ENCODE measurements around the gene SLC2A13.
"Not testable (repeated sequence)": the region's sequence is repeated elsewhere in the genome, so short reads cannot be mapped to it uniquely, and the experiment has no call there.

The SLC2A13 gene

DNA sequence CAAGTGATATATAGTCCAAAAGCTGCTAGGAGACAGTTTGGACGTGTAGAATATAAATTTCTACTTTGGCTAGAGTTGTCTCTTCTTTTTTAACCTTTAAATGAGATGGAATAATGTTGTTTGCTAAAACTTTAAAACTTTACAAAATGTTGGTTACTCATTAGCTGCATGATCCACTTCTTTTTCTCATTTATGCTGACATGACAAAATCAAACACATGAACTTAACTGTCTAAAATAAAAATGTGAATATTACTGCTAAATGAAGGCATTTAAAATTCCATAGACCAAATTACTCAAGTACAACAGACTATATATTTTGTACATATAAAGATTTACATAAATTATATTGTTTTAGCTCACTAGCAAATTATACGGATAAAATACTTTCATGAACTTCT lies 350.4 kb downstream of the SLC2A13 start:
- H3K4me3 ChIP-seq (ENCODE audit: low read depth, low read length) = no peak overlapping the region
- TF ChIP-seq, protein P1, sequence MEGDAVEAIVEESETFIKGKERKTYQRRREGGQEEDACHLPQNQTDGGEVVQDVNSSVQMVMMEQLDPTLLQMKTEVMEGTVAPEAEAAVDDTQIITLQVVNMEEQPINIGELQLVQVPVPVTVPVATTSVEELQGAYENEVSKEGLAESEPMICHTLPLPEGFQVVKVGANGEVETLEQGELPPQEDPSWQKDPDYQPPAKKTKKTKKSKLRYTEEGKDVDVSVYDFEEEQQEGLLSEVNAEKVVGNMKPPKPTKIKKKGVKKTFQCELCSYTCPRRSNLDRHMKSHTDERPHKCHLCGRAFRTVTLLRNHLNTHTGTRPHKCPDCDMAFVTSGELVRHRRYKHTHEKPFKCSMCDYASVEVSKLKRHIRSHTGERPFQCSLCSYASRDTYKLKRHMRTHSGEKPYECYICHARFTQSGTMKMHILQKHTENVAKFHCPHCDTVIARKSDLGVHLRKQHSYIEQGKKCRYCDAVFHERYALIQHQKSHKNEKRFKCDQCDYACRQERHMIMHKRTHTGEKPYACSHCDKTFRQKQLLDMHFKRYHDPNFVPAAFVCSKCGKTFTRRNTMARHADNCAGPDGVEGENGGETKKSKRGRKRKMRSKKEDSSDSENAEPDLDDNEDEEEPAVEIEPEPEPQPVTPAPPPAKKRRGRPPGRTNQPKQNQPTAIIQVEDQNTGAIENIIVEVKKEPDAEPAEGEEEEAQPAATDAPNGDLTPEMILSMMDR (IDR thresholded peaks at IDR 0.05; ENCODE audit: borderline replicate concordance, insufficient read depth, low read depth, low read length) = no peak

DNA sequence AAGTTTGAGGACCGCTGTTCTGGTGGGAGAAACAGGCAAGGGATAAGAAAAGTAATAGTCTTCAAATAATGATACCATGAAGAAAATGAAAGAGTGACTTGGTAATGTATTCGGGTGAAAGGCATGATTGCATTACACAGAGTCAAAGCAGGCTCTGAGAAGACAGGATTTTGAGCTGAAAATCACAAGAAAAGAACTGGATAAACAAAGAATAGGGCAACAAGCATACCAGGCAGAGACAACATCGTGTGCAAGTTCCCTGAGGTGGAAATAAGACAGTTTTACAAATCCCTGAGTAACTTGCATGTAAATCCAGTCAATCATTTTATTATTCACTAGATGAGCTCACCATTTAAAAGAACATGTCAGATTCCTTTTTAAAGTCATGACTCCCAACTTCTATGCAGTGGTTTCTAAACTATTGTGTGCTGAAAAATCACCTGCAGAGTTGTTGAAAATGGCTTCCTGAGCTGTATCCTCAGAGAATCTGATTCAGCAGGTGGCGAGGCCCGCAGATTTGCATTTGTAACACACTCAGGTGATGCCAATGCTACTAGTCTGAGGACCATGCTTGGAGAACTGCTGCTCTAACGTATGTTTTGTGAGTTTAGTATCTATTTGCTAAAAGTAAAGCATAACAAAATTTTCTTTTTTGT lies 353.3 kb downstream of the SLC2A13 start:
- H3K4me3 ChIP-seq (ENCODE audit: low read depth, low read length) = no peak overlapping the region
- TF ChIP-seq, protein P1 (IDR thresholded peaks at IDR 0.05; ENCODE audit: borderline replicate concordance, insufficient read depth, low read depth, low read length) = no peak

DNA sequence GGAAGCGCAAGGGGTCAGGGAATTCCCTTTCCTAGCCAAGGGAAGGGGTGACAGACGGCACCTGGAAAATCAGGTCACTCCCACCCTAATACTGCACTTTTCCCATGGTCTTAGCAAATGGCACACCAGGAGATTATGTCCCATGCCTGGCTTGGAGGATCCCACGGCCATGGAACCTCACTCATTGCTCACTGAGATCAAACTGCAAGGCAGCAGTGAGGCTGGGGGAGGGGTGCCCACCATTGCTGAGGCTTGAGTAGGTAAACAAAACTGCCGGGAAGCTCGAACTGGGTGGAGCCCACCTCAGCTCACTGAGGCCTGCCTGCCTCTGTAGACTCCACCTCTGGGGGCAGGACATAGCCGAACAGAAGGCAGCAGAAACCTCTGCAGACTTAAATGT lies 359.7 kb downstream of the SLC2A13 start:
- H3K4me3 ChIP-seq (ENCODE audit: low read depth, low read length) = not testable (repeated sequence)

DNA sequence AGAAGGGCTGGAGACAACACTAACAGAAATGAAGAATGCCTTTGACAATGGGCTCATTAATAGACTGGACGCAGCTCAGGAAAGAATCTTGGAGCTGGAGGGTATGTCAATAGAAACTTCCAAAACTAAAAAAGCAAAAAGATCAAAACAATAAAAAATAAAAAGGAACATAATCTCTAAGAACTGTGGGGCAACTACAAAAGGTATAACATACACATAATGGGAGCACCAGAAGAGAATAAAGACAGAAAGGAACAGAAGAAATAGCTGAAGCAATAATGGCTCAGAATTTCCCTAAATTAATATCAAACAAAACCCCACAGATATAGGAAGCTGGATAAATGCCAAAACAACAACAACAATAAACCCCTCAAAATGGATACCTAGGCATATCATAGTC lies 362.2 kb downstream of the SLC2A13 start:
- TF ChIP-seq, protein P1 (IDR thresholded peaks at IDR 0.05; ENCODE audit: borderline replicate concordance, insufficient read depth, low read depth, low read length) = no peak
- no peak overlapping the region for H3K4me3 ChIP-seq (ENCODE audit: low read depth, low read length)

DNA sequence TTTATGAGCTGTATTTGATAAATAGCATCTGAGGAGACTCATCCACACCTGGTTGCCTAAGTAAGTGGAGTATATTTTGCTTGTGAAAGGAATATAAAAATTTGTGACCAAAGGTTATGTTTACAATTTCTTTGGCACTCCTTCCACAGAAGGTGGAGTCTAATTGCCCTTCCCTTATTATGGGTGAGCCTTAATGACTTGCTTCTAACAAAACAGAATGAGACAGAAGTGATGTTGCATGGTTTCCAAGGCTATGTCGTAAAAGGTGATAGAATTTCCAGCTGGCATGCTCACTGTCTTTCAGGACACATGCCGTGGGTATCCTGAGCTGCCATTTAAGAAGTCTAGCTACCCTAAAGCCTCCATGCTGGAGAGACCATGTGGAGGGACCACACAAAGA lies 369.5 kb downstream of the SLC2A13 start:
- TF ChIP-seq, protein P1 (IDR thresholded peaks at IDR 0.05; ENCODE audit: borderline replicate concordance, insufficient read depth, low read depth, low read length) = no peak
- no peak overlapping the region for H3K4me3 ChIP-seq (ENCODE audit: low read depth, low read length)

DNA sequence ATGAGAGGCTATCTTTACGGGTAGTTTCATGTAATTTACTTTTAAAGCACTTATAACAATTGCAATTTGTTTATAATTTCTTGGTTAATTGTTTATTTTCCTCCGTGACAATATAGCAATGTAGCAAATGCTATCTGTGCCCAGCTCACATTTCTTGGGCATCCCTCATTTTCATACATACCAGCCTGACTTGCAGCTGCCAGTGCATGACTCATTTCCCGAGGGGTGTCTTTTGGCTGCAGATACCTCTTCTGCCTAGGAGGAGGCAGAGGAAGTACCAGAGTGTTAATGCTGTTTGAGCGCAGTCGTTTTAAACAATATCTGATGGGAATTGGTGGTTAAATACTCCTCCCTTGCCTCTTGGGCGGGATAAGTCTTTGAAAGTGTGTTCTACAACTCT lies 382.1 kb downstream of the SLC2A13 start:
- H3K4me3 ChIP-seq (ENCODE audit: low read depth, low read length) = no peak overlapping the region
- TF ChIP-seq, protein P1 (IDR thresholded peaks at IDR 0.05; ENCODE audit: borderline replicate concordance, insufficient read depth, low read depth, low read length) = no peak

DNA sequence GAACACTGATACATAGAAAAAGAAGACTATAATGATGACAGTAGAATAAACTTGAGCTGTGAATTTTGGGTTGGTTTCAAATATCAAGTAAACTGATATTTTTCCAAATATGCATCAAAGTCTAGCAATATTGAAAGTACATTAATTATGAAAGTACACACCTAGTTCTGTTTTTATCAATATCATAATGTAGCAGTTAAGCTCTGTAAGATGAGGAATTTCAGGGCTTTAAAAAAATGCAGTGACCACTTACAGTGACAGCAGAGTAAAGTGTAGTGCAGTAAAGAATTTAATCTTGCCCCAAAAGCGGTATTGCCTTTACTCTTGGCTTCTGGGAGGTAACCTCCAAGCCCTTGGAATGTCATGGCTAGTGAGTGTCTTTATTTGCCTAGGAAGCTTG lies 383.4 kb downstream of the SLC2A13 start:
- no peak overlapping the region for H3K4me3 ChIP-seq (ENCODE audit: low read depth, low read length)
- TF ChIP-seq, protein P1 (IDR thresholded peaks at IDR 0.05; ENCODE audit: borderline replicate concordance, insufficient read depth, low read depth, low read length) = no peak

DNA sequence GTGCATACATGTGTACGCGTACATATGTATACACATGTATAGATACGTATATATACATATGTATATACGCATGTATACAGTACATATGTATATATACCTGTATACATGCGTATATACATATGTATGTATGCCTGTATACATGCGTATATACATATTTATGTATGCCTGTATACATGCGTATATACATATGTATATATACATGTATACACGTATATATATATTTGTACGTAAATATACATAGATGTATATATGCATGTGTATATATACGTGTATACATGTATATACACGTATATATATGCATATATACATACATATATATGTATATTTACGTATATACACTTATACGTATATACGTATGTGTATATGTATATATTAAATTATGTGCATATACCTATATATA lies 392.3 kb downstream of the SLC2A13 start:
- no peak overlapping the region for H3K4me3 ChIP-seq (ENCODE audit: low read depth, low read length)
- TF ChIP-seq, protein P1 (IDR thresholded peaks at IDR 0.05; ENCODE audit: borderline replicate concordance, insufficient read depth, low read depth, low read length) = no peak

All from GM12875 (cell line).